GDM1 (cell line): ENCODE results near the gene HYAL1.

Experiments used
- DNase-seq: peaks from one replicate; lab custom pipeline; 2025; lab: John Stamatoyannopoulos, UW

Gene HYAL1

GRCh38 chr3:50334339-50335075 lies 31.1 kb upstream of the HYAL1 start:
- DNase-seq, result no peak

DNA sequence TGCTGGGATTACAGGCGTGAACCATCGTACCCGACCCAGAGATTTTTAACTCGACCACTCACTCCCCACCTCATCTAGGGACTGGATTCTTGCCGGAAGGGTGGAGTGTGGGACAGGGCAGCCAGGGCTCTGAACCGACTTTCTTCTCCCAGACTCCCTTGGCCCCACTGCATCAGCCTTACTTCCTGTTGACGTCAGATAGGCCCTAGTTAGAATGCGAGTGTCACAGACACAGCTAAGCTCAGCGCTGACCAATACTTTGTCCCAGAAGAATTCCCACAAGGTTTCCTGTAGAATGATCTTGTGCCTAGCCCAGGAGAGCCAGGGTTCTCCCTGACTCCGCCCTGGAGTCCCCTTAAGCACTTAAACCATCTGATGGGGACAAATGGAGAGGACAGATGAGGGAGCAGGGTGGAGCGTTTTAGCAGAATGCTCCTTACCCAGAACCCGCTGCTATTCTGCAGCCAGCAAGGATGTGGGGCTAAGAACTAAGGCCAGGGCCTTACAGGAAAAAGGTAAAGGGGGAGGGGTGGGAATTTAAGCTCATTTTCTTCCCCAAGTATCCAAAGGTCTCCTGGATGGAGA lies 30.5 kb upstream of the HYAL1 start:
- no peak for DNase-seq

DNA sequence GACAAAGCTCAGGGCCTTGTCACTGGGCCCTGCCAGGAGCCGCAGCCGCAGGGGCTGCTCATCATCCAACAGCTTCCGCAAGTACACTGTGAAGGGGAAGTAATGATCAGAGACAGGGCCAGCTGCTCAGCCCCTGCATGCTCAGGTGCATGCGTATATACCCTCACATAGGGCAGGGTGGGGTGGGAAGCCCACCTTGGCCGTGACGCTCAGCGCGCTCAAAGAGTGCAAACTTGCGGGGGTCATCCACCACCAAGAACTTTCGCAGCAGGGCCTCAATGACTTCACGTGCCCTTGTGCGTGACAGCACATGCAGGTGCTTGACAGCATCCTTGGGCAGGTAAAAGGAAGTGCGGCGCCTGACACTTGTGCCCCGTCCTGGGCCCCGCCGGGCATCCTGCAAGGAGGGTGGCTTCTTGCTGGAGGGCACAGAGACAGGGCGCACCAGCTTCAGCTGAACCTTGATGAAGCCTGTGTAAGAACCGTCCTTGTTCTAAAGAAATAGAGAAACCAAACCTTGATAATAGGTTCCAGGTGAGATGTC lies 28.1 kb upstream of the HYAL1 start:
- no peak for DNase-seq

DNA sequence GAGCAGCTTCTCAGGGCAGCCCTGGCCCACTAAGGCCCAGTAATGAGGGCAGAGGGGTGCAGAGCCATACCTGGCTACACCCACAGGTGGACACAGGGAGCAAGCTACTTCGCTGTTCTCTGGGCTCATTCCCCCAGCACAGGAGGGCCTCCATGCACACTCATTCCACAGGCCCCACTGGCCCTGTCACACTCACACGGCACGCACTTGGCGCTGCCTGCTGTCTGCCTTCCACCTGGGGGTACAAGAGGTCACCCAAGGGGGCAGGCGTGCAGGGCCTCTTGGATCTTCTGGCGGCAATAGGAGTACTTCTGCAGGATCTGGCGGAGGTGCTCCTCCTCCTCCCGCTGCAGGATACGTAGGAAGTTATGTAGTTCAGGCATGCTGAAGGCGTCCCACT lies 27.0 kb upstream of the HYAL1 start:
- DNase-seq, result no peak

DNA sequence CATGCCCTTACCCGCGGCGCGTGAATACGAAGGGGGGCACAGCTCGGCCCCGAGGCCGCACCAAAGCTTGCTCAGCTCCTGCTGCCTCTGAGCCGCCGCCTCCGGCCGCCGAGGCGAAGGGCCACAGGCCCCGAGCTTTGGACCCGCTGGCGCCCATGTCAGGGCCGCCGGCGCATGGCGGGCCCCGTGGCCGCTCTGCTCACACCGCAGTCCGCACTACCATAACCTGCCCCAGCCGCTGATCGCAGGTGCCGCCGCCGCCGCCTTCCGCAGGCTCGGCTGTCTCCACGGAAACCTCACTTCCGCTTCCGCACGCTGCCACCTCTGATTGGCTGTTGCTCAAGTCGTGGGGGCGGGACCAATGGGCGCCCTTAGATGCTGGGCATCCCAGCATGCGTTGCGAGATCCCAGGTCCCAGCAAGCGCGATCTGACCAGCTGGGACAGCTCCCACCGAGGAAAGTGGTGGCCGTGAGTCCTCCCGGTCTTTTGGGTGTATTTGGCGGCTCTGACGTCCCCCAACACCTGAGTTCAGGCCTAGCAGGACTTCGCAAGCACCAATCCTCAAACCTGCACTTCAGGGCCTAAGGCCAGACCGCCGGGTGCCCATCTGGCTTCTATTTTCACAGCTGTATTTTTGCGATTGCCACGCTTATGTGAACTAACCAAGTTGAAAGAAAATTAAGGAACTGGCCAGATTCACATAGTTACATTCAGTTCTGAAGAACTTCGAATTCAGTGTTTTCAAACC lies 24.7 kb upstream of the HYAL1 start, which contains the start of gene TUSC2:
TUSC2 (minus strand) TSS at position 281 of the 749 bp plus-strand sequence; CDS start at position 157, 124 bp downstream.
- peak; percentile 91 for DNase-seq

- no peak for DNase-seq
These were observed 23.8 kb upstream of the HYAL1 start for GRCh38 chr3:50327129-50327528.

DNA sequence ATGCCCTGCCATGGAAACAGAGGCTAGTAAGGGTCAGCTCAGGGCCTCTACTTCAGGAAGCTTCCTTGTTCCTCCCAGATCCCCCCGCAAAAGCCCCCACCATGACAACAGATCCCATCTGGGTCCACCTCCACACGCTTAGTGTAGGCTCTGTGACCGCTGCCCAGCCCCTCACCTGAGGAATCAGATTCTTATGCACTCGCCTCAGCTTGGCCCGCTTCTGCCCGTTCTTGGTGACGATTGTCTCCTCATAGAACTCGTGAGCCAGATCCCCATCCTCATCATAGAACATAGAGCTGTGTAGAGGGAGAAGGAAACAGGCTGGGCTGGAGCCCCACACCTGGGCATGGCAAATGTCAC lies 22.8 kb upstream of the HYAL1 start:
- no peak for DNase-seq

- DNase-seq, result no peak
These were observed 22.3 kb upstream of the HYAL1 start for GRCh38 chr3:50325497-50326181.

GRCh38 chr3:50325113-50325480 lies 21.7 kb upstream of the HYAL1 start:
- DNase-seq, result no peak

DNA sequence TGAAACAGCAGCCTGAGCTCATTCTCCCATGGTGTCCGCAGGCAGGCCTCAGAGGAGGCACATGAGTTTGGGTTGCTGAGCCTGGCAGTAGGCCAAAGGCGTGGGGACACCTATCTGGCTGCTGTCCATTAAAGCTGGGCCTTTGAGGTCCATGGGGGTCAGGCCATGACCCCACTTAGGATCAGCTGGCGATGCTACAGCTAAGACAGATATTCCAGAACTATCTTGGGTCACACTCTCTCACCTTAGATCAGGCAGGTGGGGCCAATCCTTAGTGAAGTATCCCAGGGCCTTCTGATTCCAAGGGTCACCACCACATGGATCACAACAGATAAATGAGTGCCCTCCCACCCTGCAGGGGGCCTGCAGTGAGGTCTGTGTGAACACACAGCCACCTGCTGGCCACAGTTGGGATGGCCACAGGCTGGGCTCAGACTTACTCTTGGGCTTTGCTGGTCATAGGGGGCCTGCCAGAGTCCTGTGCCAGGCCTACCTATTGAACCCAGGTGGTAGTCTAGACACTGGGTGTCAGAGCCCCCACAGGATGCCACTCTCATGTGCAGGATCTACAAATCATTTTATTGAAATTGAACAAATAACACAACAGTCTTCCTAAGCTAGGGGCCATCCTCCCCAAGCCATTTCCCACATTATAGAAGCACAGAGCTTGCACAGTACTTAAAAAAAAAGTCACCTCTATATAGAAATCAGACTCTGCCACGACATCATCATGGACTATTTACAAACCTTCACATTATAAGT lies 21.2 kb upstream of the HYAL1 start:
- DNase-seq, result peak; percentile 24

- no peak for DNase-seq
These were observed 20.3 kb upstream of the HYAL1 start for GRCh38 chr3:50323614-50324199.

DNA sequence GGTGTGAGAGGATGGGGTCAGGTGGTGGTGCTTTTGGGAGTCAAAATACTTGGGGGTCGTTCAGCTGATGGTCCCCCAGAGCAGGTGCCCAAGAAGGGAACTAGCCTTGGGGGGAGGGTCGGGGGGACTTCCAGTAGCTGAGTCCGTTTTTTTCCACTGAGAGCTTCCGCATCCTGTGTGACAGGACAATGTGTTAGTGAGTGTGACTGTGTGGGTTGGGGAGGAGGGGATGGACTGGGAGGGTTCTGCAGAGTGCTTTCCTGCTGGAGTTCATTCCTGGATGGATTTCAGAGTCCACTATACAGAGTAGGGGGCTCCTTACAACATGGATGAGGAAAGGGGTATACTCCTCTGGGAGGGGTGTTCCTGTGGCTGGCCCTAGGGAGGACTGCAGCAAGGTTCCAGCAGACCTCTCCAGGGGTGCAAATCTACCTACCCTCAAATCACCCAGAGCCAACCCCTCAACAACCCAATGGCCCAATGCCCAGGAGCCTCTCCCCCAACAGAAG lies 19.8 kb upstream of the HYAL1 start:
- DNase-seq, result no peak

DNA sequence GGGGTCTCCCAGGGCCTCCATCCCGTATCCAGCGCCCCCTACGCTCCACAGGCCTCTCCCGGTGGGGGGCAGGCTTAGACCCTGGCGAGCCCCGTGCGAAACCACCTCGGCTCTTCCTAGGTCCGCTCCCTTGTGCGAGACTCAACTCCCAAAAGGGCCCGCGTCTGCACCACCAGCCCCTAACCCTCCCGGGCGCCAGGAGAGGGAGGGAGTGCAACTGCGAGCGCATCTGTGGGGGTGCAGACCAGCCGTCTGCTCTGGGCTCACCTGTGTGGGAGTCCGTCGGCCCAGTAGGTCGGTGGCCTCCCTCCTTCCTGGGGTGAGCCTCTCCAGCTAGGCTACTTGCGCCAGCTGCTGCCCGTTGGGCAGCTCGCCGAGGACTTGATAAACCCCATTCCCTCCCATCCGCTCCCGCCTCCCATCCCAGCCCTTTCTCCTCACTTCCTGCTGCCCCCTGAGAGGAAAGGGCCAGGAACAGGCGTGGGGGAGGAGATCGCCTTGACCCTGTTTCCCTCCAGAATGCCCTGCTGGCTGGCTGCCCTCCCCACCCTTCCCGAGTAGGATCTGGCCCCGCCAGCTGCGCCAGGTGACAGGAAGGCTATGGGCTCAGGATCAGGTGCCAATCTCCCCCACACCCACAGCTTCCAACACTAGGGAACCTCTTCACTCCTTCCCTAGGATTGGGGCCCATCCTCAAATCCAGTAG lies 19.2 kb upstream of the HYAL1 start, which contains the start of gene HYAL2:
HYAL2 (minus strand) TSS at position 360 of the 706 bp plus-strand sequence. CDS start 2,256 bp downstream, outside the sequence.
- no peak for DNase-seq

GRCh38 chr3:50322115-50322385 lies 18.7 kb upstream of the HYAL1 start:
- DNase-seq, result no peak

GRCh38 chr3:50321336-50322114 lies 18.2 kb upstream of the HYAL1 start:
- DNase-seq, result peak; percentile 77

- peak; percentile 62 for DNase-seq
These were observed 17.5 kb upstream of the HYAL1 start for GRCh38 chr3:50320853-50321335.

- DNase-seq, result no peak
These were observed 16.7 kb upstream of the HYAL1 start for GRCh38 chr3:50319894-50320625.

DNA sequence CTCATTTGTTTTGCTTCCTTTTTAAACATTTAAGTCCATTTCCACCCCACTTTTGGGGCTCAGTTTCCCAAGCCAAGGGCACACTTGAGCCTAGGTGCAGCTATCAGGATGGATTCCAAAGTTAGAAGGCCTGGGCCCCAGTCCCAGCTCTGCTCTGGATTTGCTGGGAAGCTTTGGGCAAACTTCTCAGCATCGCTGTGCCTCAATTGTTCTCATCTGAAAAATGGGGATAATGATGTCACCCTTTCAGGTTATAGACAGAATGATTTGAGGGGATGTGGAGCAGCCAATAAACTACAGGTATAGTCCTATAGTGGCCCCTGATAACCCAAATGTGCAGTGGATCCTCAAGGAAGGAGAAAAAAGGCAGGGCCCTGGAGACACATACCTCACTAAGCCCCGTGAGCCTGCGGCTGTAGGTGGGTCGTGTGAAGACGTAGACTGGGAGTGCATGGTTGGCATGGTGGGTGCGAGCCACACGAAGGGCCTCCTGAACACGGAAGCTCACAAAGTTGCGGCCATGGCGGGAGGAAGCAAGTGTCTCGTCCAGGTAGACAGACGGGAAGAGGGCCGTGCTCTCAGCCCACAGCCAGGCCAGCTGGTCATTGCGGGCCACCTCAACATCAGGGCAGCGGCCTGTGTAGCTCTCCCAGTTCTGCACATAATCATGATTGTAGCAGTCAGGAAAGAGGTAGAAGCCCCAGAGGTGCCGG lies 16.0 kb upstream of the HYAL1 start:
- no peak for DNase-seq
